ENCODE measurements around the gene CEND1.

The CEND1 gene

DNA sequence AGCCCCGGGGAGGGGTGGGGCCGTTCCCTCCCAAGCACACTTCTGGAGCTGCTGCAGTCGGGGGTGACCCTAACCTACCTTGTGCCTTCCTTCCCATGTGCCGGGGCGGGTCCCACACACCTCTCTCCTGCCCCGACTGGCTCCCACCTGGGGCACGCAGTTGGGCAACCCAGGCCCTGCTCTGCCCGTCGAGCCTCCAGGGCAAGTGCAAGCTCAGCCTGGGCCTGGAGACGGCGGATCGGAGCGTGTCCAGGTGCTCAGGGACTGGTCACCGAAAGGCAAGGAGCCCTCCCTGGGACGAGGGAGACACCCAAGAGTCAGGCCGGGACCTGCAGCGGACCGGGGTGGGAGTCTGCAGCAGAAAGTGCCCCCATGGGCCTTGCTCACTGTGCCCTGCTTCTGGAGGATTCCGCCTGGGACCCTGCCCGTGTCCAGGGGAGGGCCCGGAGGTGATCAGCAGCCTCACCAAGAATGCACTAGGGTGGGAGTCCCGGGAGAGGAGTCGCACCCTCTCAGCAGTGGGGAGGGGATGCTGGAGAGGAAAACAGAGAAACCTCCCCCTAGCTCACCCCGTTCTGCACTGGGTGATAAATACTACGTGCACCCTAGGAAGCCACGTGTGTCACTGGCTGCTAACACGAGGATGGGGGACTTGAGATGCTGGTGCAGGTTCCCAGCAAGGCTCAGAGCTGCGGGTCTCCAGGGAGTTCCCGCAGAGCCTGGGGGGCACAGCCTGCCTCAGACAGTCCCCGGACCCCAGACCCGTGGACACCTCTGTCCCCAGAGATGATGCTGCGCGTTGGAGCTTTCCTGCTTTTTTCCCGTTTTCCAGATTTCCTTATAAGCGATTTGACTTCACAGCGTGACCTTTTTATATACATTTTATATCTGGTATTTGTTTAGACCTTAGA, 7.4 kb downstream of the CEND1 start:
- TF ChIP-seq, protein P1, sequence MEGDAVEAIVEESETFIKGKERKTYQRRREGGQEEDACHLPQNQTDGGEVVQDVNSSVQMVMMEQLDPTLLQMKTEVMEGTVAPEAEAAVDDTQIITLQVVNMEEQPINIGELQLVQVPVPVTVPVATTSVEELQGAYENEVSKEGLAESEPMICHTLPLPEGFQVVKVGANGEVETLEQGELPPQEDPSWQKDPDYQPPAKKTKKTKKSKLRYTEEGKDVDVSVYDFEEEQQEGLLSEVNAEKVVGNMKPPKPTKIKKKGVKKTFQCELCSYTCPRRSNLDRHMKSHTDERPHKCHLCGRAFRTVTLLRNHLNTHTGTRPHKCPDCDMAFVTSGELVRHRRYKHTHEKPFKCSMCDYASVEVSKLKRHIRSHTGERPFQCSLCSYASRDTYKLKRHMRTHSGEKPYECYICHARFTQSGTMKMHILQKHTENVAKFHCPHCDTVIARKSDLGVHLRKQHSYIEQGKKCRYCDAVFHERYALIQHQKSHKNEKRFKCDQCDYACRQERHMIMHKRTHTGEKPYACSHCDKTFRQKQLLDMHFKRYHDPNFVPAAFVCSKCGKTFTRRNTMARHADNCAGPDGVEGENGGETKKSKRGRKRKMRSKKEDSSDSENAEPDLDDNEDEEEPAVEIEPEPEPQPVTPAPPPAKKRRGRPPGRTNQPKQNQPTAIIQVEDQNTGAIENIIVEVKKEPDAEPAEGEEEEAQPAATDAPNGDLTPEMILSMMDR (IDR thresholded peaks at IDR 0.05; ENCODE audit: borderline replicate concordance, insufficient read depth, low read depth, low read length) = no peak
- no peak overlapping the region for H3K4me3 ChIP-seq (ENCODE audit: low read depth, low read length)

GRCh38 chr11:779955-780532, 9.8 kb downstream of the CEND1 start:
- no peak overlapping the region for H3K4me3 ChIP-seq (ENCODE audit: low read depth, low read length)
- TF ChIP-seq, protein P1 (IDR thresholded peaks at IDR 0.05; ENCODE audit: borderline replicate concordance, insufficient read depth, low read depth, low read length) = no peak

DNA sequence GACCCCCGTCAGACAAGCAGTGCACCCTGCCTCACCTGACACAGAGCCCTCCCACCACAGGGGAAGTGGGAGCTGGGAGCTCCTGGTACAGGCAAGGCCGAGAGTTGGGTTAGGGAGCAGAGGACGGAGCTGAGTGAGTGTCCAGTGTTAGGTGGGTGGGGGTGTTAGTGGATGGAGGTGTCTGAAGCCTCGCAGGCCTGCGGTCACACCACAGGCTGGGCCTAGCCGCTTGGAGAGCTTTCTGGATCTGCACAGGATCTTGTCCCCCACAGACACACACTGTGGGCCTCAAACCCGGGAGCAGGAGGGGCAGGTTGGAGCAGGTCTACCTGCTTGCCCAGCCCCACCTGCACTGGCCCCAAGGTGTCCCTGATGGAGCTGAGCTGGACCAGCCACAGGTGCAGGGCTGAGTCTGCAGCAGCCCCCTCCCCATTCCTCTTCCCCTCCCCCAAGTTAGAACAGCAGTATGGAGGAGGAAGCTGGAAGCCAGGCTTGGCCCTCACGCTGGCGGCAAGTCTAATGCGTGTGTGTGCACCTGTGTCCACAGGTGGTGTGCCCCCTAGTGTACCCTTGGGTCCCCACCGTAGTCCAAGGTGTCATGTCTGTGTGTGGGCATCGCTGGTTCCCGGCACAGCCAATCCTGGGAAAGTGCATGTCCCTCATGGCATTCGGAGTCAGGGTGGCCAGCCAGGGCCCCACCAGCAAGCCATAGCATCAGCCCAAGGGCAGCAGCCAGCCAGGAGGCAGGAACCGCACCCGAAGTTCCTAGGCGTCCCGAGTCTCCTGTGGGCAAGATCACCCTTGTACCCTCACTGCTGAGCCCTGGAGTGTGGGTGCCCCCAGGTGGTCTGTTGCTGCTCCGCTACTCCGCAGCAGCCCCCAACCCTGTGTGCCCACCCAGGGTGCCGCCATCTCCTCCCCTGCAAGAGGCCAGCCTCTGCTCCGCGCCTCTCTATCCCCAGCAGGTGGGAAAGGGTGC, 10.6 kb downstream of the CEND1 start:
- no peak overlapping the region for H3K4me3 ChIP-seq (ENCODE audit: low read depth, low read length)
- TF ChIP-seq, protein P1 (IDR thresholded peaks at IDR 0.05; ENCODE audit: borderline replicate concordance, insufficient read depth, low read depth, low read length) = no peak

DNA sequence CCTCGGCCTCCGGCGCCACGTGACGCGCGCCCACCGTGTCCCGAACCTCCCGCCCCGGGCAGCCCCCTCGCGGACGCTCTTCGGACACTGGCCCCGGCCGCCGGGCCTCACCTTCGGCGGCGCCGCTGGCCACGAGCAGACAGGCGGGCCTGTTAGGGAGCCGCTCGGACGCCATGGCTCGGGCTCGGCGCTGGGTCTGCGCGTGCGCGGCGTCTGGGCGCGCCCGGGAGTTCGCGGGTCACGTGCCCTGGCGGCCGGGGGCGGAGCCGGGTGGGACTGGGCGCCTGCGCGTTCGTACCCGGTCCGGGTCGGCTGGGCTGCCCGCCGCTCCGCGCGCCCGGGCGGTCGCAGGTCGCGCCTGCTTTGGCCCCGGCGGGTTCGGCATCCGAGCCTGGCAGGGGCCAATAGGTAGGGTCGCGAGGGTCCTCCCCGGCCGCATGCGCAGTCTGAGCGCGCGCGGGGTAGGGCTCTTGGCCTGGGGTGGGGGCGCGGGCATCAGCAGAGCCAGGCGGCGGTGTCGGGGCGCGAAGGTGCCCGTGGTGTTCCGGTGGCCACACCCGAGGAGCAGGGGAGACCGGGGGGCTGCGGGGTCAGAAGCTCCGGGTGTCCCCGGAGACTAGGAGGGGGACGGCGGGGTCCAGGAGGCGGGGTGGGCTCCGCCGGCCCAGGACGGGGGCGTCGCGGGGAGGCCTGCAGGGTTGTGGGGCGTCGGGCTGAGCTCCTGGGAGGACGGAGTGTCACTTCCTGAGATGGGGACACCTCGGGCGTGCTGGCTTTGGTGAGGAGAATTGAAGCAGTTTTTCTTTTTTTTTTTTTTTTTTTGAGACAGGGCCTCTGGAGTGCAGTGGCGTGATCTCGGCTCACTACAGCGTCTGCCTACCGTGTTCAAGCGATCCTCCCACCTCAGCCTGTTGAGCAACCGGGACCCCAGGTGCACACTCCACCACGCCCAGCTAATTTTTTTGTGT, 12.3 kb downstream of the CEND1 start, which contains the start of gene GATD1:
GATD1 (minus strand) TSS at position 200 of the 968 bp plus-strand sequence; CDS start at position 175, 25 bp downstream.
- TF ChIP-seq, protein P1 (IDR thresholded peaks at IDR 0.05; ENCODE audit: borderline replicate concordance, insufficient read depth, low read depth, low read length) = no peak
- peak within 1 kb of the TSS; percentile 83 for H3K4me3 ChIP-seq (ENCODE audit: low read depth, low read length)

DNA sequence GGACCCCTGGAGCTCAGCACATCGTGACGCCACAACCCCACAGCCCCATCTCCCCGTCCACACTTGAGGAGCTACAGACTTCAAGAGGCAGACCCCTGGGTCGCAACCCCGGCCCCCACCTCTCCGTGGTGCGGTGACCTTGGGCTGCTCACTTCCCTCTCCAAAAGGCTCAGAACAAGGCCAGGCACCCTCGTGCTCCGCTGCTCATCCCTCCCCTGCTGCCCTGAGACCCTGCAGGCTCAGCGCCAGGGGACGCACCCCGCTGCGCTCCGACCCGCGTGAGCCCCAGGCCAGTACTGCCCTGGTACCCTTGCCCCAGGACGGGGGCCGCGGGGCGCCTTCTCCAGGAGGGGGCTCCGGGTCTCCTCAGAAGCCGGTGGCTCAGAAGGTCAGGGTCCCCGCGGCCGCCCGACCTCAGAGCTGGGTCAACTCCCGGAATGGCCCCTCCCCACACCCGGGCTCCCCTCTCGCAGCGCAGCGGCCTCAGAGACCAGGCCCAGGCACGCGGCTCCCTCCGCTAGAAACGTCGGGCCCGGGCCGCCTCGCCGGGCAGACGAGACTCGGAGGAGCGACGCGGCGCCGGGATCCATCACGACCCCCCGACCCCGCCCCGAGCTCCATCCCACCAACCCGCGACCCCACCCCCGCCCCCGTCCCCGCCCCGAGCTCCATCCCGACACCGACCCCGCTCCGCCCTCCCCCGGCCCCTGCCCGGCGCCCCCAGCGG, 13.2 kb downstream of the CEND1 start:
- peak overlapping the region; percentile 83 for H3K4me3 ChIP-seq (ENCODE audit: low read depth, low read length)

More for the DNA sequence above, 13.2 kb downstream of the CEND1 start:
- TF ChIP-seq, protein P1 (IDR thresholded peaks at IDR 0.05; ENCODE audit: borderline replicate concordance, insufficient read depth, low read depth, low read length) = 0 out of 2 replicates have a peak, but pooled peaks have one; percentile 6

Data from GM12875 (cell line).